Tibial nerve (tissue), 3 donors: Measurements from ENCODE around the gene PRLH.

Source experiments
- CTCF ChIP-seq, 5 experiments: fragments of 200-600 bp in 3 of 5; fragments of 450-650 bp in 2 of 5; sonication (generic) in 3 of 5; IDR thresholded peaks; one replicate each; pipeline ENCODE4 v1.5.1; 2016 to 2019; ENCODE audit warnings: antibody characterized with exemption in 5 of 5, mild to moderate bottlenecking in 3 of 5, moderate library complexity in 2 of 5
- POLR2A ChIP-seq, 2 donors: fragments of 450-650 bp; IDR thresholded peaks; one replicate each; pipeline ENCODE4 v1.6.1; 2017; ENCODE audit warnings: antibody characterized with exemption in 2 of 2, mild to moderate bottlenecking in 2 of 2, moderate library complexity in 2 of 2

DNA sequence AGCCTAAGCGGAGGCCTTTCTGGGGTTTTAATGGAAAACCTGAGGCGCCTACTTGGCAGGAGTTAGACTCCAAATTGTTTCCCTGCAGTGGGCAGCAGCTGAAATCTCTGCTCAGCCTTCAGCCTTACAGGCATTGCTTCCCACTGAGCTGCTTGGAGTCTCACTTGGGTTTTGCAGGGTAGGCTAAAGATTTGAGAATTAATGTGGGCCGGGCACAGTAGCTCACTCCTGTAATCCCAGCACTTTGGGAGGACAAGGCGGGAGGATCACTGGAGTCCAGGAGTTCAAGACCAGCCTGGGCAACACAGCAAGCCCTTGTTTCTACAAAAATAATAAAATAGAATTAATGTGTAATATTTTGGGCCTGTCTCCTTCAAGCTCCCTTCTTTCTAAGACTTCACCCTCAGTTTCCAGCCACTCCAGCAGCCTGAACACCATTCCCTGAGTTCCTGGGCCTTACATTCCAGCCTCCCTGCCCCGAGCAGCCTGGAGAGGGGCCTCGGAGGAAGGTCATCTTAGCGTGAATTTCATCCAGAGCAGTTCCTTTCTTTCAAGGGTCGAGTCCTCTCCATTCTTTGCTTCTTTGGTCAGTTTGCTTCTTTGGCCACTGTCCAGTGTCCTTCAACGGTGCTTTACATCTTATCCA lies 33.2 kb downstream of the PRLH start:
- TF ChIP-seq CTCF (IDR thresholded peaks at IDR 0.05) (no peak), POLR2A (IDR thresholded peaks at IDR 0.05) (no peak)
